Trophoblast cell (in vitro differentiated cells and primary cell): ENCODE results near the gene GUCA2B.

Experiments
- DNase-seq, 2 donors: peaks; one replicate each; pipeline ENCODE4 v3.0.0-alpha.2; 2016
- H2AFZ ChIP-seq: 2 replicates; pipeline ENCODE4 v1.6.1; 2013; ENCODE audit warnings: low read length, moderate library complexity, mild to moderate bottlenecking; ENCODE audit not compliant: insufficient read depth, poor library complexity
- H2AK5ac ChIP-seq: 2 replicates; pipeline ENCODE4 v1.6.1; 2013; ENCODE audit warnings: mild to moderate bottlenecking, low read length
- H2BK120ac ChIP-seq: 2 replicates; pipeline ENCODE4 v1.6.1; 2013; ENCODE audit warnings: low read length, mild to moderate bottlenecking, moderate library complexity; ENCODE audit not compliant: insufficient read depth, poor library complexity
- H2BK12ac ChIP-seq: 2 replicates; pipeline ENCODE4 v1.6.1; 2013; ENCODE audit warnings: mild to moderate bottlenecking, low read length, moderate library complexity
- H2BK5ac ChIP-seq: 2 replicates; pipeline ENCODE4 v1.6.1; 2013; ENCODE audit warnings: low read length, low read depth, moderate library complexity, mild to moderate bottlenecking; ENCODE audit not compliant: poor library complexity
- H3K14ac ChIP-seq: 2 replicates; pipeline ENCODE4 v1.6.1; 2013; ENCODE audit warnings: mild to moderate bottlenecking, low read length
- H3K18ac ChIP-seq: 2 replicates; pipeline ENCODE4 v1.6.1; 2013; ENCODE audit warnings: mild to moderate bottlenecking, low read length
- H3K23ac ChIP-seq: 2 replicates; pipeline ENCODE4 v1.6.1; 2013; ENCODE audit warnings: low read length
- H3K27ac ChIP-seq: 2 replicates; pipeline ENCODE4 v1.5.1; 2013; ENCODE audit warnings: low read depth, mild to moderate bottlenecking, inconsistent platforms, low read length, moderate library complexity
- H3K27me3 ChIP-seq: 2 replicates; pipeline ENCODE4 v1.6.1; 2013; ENCODE audit warnings: inconsistent platforms, mild to moderate bottlenecking, low read length, moderate library complexity; ENCODE audit not compliant: insufficient read depth
- H3K36me3 ChIP-seq, 2 experiments: 1 replicate in 1 of 2; 2 replicates in 1 of 2; pipeline ENCODE4 v1.6.1; 2013; ENCODE audit warnings: low read length in 2 of 2, mild to moderate bottlenecking in 2 of 2, moderate library complexity in 1 of 2; ENCODE audit not compliant: insufficient read depth in 2 of 2, control insufficient read depth in 1 of 2
- H3K4ac ChIP-seq: 2 replicates; pipeline ENCODE4 v1.6.1; 2013; ENCODE audit warnings: low read depth, mild to moderate bottlenecking, low read length, moderate library complexity
- H3K4me1 ChIP-seq, 2 experiments: 1 replicate in 1 of 2; 2 replicates in 1 of 2; pipeline ENCODE4 v1.6.1; 2013; ENCODE audit warnings: low read length in 2 of 2, mild to moderate bottlenecking in 2 of 2, moderate library complexity in 1 of 2; ENCODE audit not compliant: insufficient read depth in 2 of 2, control insufficient read depth in 1 of 2
- H3K4me2 ChIP-seq: 2 replicates; pipeline ENCODE4 v1.6.1; 2013; ENCODE audit warnings: inconsistent platforms, mild to moderate bottlenecking, low read length, moderate library complexity
- H3K4me3 ChIP-seq: 2 replicates; pipeline ENCODE4 v1.5.1; 2013; ENCODE audit warnings: mild to moderate bottlenecking, low read depth, low read length, inconsistent platforms
- H3K79me1 ChIP-seq: one replicate; pipeline ENCODE4 v1.6.1; 2013; ENCODE audit warnings: low read length
- H3K79me2 ChIP-seq: 2 replicates; pipeline ENCODE4 v1.6.1; 2013; ENCODE audit warnings: low read length, mild to moderate bottlenecking; ENCODE audit not compliant: control insufficient read depth, insufficient read depth, poor library complexity
- H3K9ac ChIP-seq: 2 replicates; pipeline ENCODE4 v1.6.1; 2013; ENCODE audit warnings: mild to moderate bottlenecking, low read length
- H3K9me3 ChIP-seq: 2 replicates; pipeline ENCODE4 v1.6.1; 2013; ENCODE audit warnings: low read depth, mild to moderate bottlenecking, control low read depth, inconsistent platforms, low read length; ENCODE audit not compliant: insufficient read depth
- H4K12ac ChIP-seq: 2 replicates; pipeline ENCODE4 v1.6.1; 2013; ENCODE audit warnings: low read depth, mild to moderate bottlenecking, low read length, moderate library complexity
- H4K8ac ChIP-seq: 2 replicates; pipeline ENCODE4 v1.6.1; 2013; ENCODE audit warnings: low read depth, mild to moderate bottlenecking, low read length, moderate library complexity
- H4K91ac ChIP-seq: one replicate; pipeline ENCODE4 v1.6.1; 2013; ENCODE audit warnings: low read depth, mild to moderate bottlenecking, low read length, moderate library complexity
- WGBS: extraction: QIAGEN DNeasy Blood & Tissue Kit; methylation state at CpG from one replicate; pipeline ENCODE4 v1.1.7; 2013; ENCODE audit warnings: missing lambda C conversion rate; ENCODE audit not compliant: insufficient read length, insufficient coverage; ENCODE audit errors: extremely low coverage; 5-methylcytosine and 5-hydroxymethylcytosine counted together

GUCA2B gene

DNA sequence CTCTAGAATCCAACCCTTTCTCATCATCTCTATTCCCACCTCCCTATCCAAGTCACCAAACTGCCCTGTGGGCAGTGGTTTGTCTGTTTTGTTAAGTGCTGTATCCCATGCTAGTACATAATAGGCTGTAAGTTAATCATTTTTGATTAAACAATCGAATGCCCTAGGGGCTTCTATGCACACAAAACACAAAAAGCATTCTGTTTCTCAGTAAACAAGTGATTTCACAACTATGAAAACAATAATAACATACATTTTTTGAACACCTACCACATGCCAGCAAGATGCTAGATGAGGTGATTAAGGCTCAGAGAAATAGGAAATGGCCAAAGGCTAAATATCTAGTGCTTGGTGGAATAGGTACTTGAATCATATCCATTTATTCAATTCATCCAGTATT is 5.0 kb upstream of the GUCA2B start:
- no peak overlapping the region for H3K4me2 ChIP-seq
- H3K18ac ChIP-seq, result no peak overlapping the region
- no peaks in the 10 kb centered on the region for H3K79me2 ChIP-seq
- H2AFZ ChIP-seq, result no peak overlapping the region
- no peak overlapping the region for H4K8ac ChIP-seq
- H3K27ac ChIP-seq, result no peak overlapping the region
- H2BK120ac ChIP-seq, result no peak overlapping the region
- no CpG with 5 or more reads among the region's 1 CpG for WGBS
- H3K79me1 ChIP-seq, result no peaks in the 10 kb centered on the region
- H4K91ac ChIP-seq, result no peak overlapping the region
- no peak overlapping the region for H3K4me3 ChIP-seq
- H2BK12ac ChIP-seq, result no peak overlapping the region
- peaks cover 0 to 2% of the 10 kb centered on the region in 2 experiments for H3K4me1 ChIP-seq
- no peak overlapping the region for H3K23ac ChIP-seq
- no peak overlapping the region for H3K14ac ChIP-seq
- H3K36me3 ChIP-seq, result no peaks in the 10 kb centered on the region
- peaks cover 6% of the 10 kb centered on the region for H3K9me3 ChIP-seq
- no peaks in the 10 kb centered on the region for H3K27me3 ChIP-seq
- no peak overlapping the region for H2AK5ac ChIP-seq
- no peak overlapping the region for H3K9ac ChIP-seq
- H3K4ac ChIP-seq, result no peak overlapping the region
- peak; percentile 57 to 93 for DNase-seq
- H4K12ac ChIP-seq, result no peak overlapping the region
- no peak overlapping the region for H2BK5ac ChIP-seq

DNA sequence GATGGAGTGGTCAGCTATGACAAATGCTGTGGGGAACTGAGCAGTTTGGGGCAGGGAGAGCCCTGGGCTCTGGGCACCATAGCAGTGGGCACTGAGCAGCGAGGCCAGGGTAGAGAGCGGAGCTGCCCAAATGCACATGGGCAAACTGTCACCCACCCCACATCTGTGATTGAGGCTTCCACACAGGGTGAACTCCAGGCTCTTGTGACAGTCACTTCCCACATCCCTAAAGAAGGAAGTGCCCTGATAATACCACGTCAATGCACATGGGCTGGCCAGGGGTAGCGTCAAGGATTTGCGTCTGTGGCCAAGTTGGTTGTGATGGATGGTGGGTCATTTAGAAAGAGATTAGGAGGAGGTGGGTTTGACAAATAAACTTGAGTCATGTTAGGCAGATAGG is 2.6 kb upstream of the GUCA2B start:
- H3K4me3 ChIP-seq, result no peak overlapping the region
- WGBS, result no CpG with 5 or more reads among the region's 5 CpGs
- H3K4me2 ChIP-seq, result no peak overlapping the region
- H3K27ac ChIP-seq, result no peak overlapping the region
- H4K8ac ChIP-seq, result no peak overlapping the region
- H3K36me3 ChIP-seq, result no peaks in the 10 kb centered on the region
- no peak overlapping the region for H3K9ac ChIP-seq
- no peaks in the 10 kb centered on the region for H3K79me2 ChIP-seq
- no peak overlapping the region for H2BK5ac ChIP-seq
- no peak overlapping the region for H2BK12ac ChIP-seq
- no peak overlapping the region for H2AK5ac ChIP-seq
- no peaks in the 10 kb centered on the region for H3K27me3 ChIP-seq
- H3K23ac ChIP-seq, result no peak overlapping the region
- H3K4me1 ChIP-seq, result no peaks in the 10 kb centered on the region
- H4K91ac ChIP-seq, result no peak overlapping the region
- no peak overlapping the region for H2BK120ac ChIP-seq
- H3K4ac ChIP-seq, result no peak overlapping the region
- no peak overlapping the region for H4K12ac ChIP-seq
- no peak overlapping the region for H3K18ac ChIP-seq
- H2AFZ ChIP-seq, result no peak overlapping the region
- H3K14ac ChIP-seq, result no peak overlapping the region
- peaks cover 6% of the 10 kb centered on the region for H3K9me3 ChIP-seq
- DNase-seq, result no peak
- H3K79me1 ChIP-seq, result no peaks in the 10 kb centered on the region

DNA sequence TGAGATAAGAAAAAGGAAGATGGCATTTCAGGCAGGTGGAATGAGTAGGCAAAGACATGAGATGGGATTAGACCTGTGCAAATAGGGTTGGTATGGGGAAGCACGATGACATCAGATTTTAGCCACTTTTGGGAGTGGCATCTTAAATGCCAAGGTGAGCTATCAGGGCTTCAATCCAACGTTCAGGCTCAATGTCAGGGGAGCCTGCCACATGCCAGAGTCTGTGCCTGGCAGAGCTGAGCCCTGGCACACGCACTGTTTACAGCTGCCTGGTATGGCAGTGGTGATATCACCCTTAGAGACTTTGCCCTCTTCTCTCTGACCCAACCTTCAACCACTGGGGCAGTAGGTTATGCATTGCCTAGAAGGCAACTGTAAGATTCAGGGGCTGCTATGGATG is 1.1 kb upstream of the GUCA2B start:
- no peaks in the 10 kb centered on the region for H3K79me1 ChIP-seq
- peak in 1 of 2 donors; percentile 62 for DNase-seq
- no peaks in the 10 kb centered on the region for H3K79me2 ChIP-seq
- no peak overlapping the region for H3K4me3 ChIP-seq
- no peak overlapping the region for H4K91ac ChIP-seq
- no peak overlapping the region for H2AFZ ChIP-seq
- H3K4me1 ChIP-seq, result no peaks in the 10 kb centered on the region
- H3K36me3 ChIP-seq, result no peaks in the 10 kb centered on the region
- no peak overlapping the region for H2AK5ac ChIP-seq
- H3K9me3 ChIP-seq, result peaks cover 3% of the 10 kb centered on the region
- H2BK12ac ChIP-seq, result no peak overlapping the region
- H3K18ac ChIP-seq, result no peak overlapping the region
- no peak overlapping the region for H2BK5ac ChIP-seq
- no peak overlapping the region for H3K23ac ChIP-seq
- no peak overlapping the region for H3K4ac ChIP-seq
- no peak overlapping the region for H3K14ac ChIP-seq
- H4K8ac ChIP-seq, result no peak overlapping the region
- H4K12ac ChIP-seq, result no peak overlapping the region
- H3K9ac ChIP-seq, result no peak overlapping the region
- H2BK120ac ChIP-seq, result no peak overlapping the region
- H3K27me3 ChIP-seq, result no peaks in the 10 kb centered on the region
- no CpG with 5 or more reads among the region's 3 CpGs for WGBS
- H3K4me2 ChIP-seq, result no peak overlapping the region
- H3K27ac ChIP-seq, result no peak overlapping the region

GRCh38 chr1:42153624-42154023 is 414 bp downstream of the GUCA2B start:
- DNase-seq, result no peak
- H3K27ac ChIP-seq, result no peak overlapping the region
- H2BK12ac ChIP-seq, result no peak overlapping the region
- no peak overlapping the region for H3K14ac ChIP-seq
- H2AFZ ChIP-seq, result no peak overlapping the region
- H4K91ac ChIP-seq, result no peak overlapping the region
- no peak overlapping the region for H2BK5ac ChIP-seq
- H3K4ac ChIP-seq, result no peak overlapping the region
- no peak overlapping the region for H3K4me3 ChIP-seq
- H3K18ac ChIP-seq, result no peak overlapping the region
- H2BK120ac ChIP-seq, result no peak overlapping the region
- no peak overlapping the region for H3K9ac ChIP-seq
- WGBS, result no CpG with 5 or more reads among the region's 6 CpGs
- no peaks in the 10 kb centered on the region for H3K4me1 ChIP-seq
- H3K79me2 ChIP-seq, result no peaks in the 10 kb centered on the region
- H2AK5ac ChIP-seq, result no peak overlapping the region
- H3K4me2 ChIP-seq, result no peak overlapping the region
- H3K9me3 ChIP-seq, result peaks cover 3% of the 10 kb centered on the region
- H3K36me3 ChIP-seq, result no peaks in the 10 kb centered on the region
- H3K79me1 ChIP-seq, result no peaks in the 10 kb centered on the region
- no peak overlapping the region for H3K23ac ChIP-seq
- H4K12ac ChIP-seq, result no peak overlapping the region
- H4K8ac ChIP-seq, result no peak overlapping the region
- H3K27me3 ChIP-seq, result no peaks in the 10 kb centered on the region
